Liver (tissue), 3 donors: ENCODE data around the gene FEM1B.

Experiments used
- TAF1 ChIP-seq: conservative IDR thresholded peaks from 2 replicates; pipeline ENCODE4 v1.6.1; 2016; ENCODE audit warnings: antibody characterized with exemption, mild to moderate bottlenecking
- TF ChIP-seq, protein P1 (sequence below): fragments of 150-350 bp; IDR thresholded peaks from 2 replicates; pipeline ENCODE4 v1.5.1; 2017; ENCODE audit warnings: improper control_type of control experiment, low read depth, low read length; ENCODE audit not compliant: missing input control
- donor health status: healthy.
- donor health status: healthy.

GRCh38 chr15:68232449-68232848 lies 45.1 kb upstream of the FEM1B start:
- TF ChIP-seq, protein P1, sequence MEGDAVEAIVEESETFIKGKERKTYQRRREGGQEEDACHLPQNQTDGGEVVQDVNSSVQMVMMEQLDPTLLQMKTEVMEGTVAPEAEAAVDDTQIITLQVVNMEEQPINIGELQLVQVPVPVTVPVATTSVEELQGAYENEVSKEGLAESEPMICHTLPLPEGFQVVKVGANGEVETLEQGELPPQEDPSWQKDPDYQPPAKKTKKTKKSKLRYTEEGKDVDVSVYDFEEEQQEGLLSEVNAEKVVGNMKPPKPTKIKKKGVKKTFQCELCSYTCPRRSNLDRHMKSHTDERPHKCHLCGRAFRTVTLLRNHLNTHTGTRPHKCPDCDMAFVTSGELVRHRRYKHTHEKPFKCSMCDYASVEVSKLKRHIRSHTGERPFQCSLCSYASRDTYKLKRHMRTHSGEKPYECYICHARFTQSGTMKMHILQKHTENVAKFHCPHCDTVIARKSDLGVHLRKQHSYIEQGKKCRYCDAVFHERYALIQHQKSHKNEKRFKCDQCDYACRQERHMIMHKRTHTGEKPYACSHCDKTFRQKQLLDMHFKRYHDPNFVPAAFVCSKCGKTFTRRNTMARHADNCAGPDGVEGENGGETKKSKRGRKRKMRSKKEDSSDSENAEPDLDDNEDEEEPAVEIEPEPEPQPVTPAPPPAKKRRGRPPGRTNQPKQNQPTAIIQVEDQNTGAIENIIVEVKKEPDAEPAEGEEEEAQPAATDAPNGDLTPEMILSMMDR = no peak
- TF ChIP-seq TAF1 = no peak
